Fibroblast of villous mesenchyme (primary cell): ENCODE measurements around the gene DNM3. TPM values are rescaled to one million over a fixed set of nuclear protein-coding genes. Genes with fewer than 3 reads are reported as not detected.
A peak's percentile ranks its signal among the peaks of the same experiment; 100 is the strongest.

Source experiments
- DNase-seq: peaks from one replicate; pipeline ENCODE4 v3.0.0-alpha.2; 2010; ENCODE audit warnings: low read depth
- H3K4me3 ChIP-seq: 2 replicates; pipeline ENCODE4 v1.5.1; 2011; ENCODE audit warnings: low read depth, mild to moderate bottlenecking, low read length
- total RNA-seq: library from RNA; depleted of rRNA; stranded (reverse); fragments of >200 nt; gene quantifications from 2 replicates; pipeline ENCODE4 v1.2.3, GENCODE V29; 2012
- TF ChIP-seq, protein P1 (sequence below): IDR thresholded peaks from 2 replicates; pipeline ENCODE4 v1.5.1; 2012; ENCODE audit warnings: low read depth, mild to moderate bottlenecking, low read length; ENCODE audit not compliant: insufficient read depth

The DNM3 gene
- total RNA-seq, 1 donor = 2.2 TPM

DNA sequence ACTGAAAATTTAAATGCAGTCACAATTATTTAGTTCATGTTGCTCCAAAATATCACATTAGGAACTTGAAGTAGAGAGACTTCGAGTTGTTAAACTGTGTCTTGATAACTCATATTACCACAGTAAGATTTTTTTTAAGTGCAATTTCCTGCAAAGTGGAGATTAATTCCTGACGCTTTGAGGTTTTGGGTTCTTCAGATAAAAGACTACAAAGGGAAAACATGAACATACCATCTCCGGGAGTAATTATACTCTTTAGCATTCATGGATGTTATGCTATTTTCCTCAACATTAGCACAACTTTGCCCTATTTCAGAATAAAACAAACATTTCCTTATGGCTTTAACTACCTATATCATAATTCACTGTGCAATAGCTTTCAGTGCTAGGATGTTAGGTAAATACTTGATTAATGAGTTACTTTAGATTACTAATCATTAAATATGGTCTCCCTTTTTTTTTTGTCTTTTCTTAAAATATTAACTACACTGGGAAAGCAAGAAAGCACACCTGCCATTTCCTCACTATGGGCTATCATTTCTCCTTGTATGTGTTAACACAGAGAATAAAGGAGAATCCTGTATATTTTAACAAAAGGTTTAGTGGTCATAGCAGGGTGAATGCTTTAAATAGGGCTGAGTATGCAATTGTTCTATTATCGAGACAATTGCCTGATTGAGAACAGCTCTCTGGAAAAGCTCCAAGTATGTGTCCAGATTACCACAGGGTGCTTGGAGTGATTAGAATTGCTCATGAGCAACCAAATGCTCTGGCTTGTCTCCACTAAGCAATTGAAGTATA, 326.7 kb downstream of the DNM3 start:
- TF ChIP-seq, protein P1, sequence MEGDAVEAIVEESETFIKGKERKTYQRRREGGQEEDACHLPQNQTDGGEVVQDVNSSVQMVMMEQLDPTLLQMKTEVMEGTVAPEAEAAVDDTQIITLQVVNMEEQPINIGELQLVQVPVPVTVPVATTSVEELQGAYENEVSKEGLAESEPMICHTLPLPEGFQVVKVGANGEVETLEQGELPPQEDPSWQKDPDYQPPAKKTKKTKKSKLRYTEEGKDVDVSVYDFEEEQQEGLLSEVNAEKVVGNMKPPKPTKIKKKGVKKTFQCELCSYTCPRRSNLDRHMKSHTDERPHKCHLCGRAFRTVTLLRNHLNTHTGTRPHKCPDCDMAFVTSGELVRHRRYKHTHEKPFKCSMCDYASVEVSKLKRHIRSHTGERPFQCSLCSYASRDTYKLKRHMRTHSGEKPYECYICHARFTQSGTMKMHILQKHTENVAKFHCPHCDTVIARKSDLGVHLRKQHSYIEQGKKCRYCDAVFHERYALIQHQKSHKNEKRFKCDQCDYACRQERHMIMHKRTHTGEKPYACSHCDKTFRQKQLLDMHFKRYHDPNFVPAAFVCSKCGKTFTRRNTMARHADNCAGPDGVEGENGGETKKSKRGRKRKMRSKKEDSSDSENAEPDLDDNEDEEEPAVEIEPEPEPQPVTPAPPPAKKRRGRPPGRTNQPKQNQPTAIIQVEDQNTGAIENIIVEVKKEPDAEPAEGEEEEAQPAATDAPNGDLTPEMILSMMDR = no peak
- DNase-seq = peak; percentile 56
- H3K4me3 ChIP-seq = no peak overlapping the region

DNA sequence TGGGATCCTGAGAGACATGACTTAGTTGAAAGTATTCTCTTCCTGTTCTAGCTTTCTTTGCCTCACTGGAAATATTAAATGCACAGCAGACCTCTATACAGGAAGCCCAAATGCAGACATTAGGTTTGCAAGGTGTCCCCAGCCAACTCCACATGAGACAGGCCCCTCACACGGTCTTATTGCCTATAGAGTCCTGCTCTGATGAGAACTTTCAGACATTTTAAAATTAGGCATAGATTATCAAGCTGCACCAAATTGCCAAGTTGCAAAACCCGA, 327.2 kb downstream of the DNM3 start:
- no peak for DNase-seq
- no peak overlapping the region for H3K4me3 ChIP-seq
- TF ChIP-seq, protein P1 = no peak

DNA sequence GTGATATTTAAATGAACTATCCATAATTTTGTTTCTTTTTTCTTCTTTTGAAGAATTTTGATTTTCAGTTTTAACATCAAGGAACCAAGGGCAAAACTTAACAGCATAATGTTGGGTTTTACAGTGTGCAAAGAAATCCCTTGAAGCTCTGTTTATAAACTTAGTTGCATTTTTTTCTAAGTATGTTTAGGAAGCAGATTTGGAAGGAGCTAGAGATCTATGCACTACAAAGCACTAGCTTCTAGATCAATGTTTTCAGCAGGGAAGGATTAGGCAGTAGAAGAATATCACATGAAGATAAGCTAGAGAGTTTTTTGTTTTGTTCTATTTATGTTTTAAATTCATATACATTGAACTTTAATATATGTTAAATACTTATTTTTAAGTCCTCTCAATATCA, 328.5 kb downstream of the DNM3 start:
- TF ChIP-seq, protein P1 = no peak
- DNase-seq = no peak
- H3K4me3 ChIP-seq = no peak overlapping the region

DNA sequence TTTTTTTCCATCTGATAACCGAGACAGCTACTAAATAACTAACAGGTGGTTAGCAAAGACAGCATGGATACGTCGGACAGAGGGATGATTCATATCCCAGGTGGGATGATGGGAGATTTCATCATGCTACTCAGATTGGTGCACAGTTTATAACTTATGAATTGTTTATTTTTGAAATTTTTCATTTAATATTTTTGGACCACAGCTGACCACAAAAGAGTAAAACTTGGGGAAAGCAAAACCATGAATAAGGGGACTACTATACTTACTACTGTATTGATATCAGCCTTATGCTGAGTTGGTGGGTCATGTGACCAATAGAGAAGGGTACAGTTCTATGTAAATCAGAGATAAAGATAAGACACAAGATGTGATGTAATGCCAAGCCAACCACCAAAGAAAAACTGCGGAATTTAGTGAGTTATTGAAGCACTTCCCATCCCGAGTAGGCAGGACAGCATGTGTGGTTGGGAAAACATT, 331.1 kb downstream of the DNM3 start:
- H3K4me3 ChIP-seq = no peak overlapping the region
- DNase-seq = peak; percentile 87
- TF ChIP-seq, protein P1 = no peak

DNA sequence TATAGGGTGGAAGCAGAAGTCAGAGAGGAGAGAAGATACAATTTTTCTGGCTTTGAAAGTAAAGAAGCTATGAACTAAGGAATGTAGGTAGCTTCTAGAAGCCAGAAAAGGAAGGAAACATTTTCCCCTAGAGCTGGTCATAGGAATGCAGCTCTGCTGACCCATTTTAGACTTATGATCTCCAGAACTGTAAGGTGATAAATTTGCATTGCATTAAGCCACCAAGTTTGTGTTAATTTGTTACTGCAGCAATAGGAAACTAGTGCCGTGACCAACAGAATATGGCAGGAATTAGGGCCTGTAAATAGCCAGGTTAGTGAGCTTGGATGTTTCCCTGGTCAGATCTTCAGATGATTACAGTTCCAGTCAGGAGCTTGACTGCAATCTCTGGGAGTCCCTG, 334.9 kb downstream of the DNM3 start:
- H3K4me3 ChIP-seq = no peak overlapping the region

DNA sequence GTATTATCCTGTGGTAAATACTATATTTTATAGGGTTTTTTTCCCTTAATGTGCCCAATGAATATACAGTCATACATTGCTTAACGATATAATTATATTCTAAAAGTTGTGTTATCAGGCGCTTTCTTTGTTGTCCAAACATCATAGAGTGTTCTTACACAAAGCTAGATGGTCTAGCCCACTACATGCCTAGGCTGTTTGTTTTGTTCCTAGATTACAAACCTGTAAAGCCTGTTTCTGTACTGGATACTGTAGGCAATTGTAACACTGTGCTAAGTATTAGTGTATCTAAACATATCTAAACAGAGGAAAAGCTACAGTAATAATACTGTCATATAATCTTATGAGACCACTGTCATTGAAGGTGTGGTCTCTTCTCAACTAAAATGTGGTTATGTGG, 336.6 kb downstream of the DNM3 start:
- no peak overlapping the region for H3K4me3 ChIP-seq
- no peak for DNase-seq
- TF ChIP-seq, protein P1 = no peak

More for the DNA sequence above, 334.9 kb downstream of the DNM3 start:
- DNase-seq = no peak
- TF ChIP-seq, protein P1 = no peak

DNA sequence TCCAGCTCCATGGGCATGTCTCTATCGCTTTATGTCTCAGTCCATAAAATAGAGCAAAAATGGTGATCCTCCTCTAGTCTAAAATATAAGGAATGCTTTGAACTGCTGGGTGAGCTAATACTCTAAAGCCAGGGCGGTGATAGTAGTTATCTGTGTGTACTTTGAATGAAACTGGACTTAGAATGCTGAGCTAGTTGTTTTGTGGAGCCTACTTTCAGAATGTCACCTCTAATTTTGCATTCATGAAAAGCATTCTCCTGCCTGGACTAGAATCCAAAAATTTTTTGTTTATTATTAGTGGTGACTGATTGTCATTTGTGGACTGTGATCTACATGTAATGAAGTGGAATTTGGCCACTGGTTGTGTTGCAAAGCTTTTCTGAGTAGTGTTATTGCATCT, 337.6 kb downstream of the DNM3 start:
- H3K4me3 ChIP-seq = no peak overlapping the region
- TF ChIP-seq, protein P1 = no peak
- DNase-seq = peak; percentile 29
